ENCODE measurements around the gene RCAN1. TPM values are rescaled to one million over a fixed set of nuclear protein-coding genes. Genes with fewer than 3 reads are reported as not detected.

Gene RCAN1
- total RNA-seq, 1 experiment from 2014 or later: 5.4 TPM

DNA sequence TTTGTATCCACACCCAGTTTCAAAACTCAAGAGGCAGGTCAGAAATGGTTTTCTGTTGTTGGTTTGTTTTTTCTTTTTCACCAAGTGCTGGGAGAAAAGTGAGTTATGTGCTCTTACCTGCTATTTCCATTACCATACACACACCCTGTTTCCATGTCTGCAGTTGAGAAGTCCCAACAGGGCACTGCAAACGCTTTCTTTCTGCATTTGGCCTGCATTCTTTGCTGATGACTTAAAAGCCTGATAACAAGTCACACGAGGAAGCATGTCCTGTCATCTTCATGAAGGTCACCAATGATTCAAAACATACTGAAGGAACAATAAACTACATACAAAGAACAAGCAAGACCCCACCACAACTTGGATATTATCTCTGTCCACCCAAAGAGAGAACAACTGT is 78.1 kb downstream of the RCAN1 start:
- H3K4me1 ChIP-seq (ENCODE audit: insufficient read depth, low read length, poor library complexity, severe bottlenecking): no peaks in the 10 kb centered on the region
- intact Hi-C loops (cut with micrococcal nuclease; ENCODE audit: unreplicated experiment): no loop called here
- no peak for DNase-seq (ENCODE audit: low spot score)
- no peak overlapping the region for H3K27ac ChIP-seq (ENCODE audit: low read depth, low read length, poor library complexity, severe bottlenecking)
- H3K27me3 ChIP-seq (replicated peaks; ENCODE audit: insufficient read depth, low read depth, low read length, poor library complexity): no peaks in the 10 kb centered on the region
- ChIA-PET CTCF (no interaction called here), POLR2A (ENCODE audit: low non-redundant PET) (no interaction called here)
- H3K9me3 ChIP-seq (ENCODE audit: low read depth, low read length, poor library complexity, severe bottlenecking): no peaks in the 10 kb centered on the region
- BruUV-seq (replicated peaks): no TSS peak
- no peaks in the 10 kb centered on the region for H3K36me3 ChIP-seq (ENCODE audit: insufficient read depth, low read length, poor library complexity, severe bottlenecking)
- TF ChIP-seq, protein P1, sequence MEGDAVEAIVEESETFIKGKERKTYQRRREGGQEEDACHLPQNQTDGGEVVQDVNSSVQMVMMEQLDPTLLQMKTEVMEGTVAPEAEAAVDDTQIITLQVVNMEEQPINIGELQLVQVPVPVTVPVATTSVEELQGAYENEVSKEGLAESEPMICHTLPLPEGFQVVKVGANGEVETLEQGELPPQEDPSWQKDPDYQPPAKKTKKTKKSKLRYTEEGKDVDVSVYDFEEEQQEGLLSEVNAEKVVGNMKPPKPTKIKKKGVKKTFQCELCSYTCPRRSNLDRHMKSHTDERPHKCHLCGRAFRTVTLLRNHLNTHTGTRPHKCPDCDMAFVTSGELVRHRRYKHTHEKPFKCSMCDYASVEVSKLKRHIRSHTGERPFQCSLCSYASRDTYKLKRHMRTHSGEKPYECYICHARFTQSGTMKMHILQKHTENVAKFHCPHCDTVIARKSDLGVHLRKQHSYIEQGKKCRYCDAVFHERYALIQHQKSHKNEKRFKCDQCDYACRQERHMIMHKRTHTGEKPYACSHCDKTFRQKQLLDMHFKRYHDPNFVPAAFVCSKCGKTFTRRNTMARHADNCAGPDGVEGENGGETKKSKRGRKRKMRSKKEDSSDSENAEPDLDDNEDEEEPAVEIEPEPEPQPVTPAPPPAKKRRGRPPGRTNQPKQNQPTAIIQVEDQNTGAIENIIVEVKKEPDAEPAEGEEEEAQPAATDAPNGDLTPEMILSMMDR (conservative IDR thresholded peaks at IDR 0.05; ENCODE audit: low read depth, low read length): no peak
- TF ChIP-seq EZH2 (IDR thresholded peaks at IDR 0.05; ENCODE audit: borderline replicate concordance, low read depth, low read length, poor library complexity, severe bottlenecking): no peak
- H3K4me3 ChIP-seq (ENCODE audit: low read depth, low read length, poor library complexity, severe bottlenecking): no peak overlapping the region

- intact Hi-C loops (cut with micrococcal nuclease; ENCODE audit: unreplicated experiment): no loop called here
- H3K36me3 ChIP-seq (ENCODE audit: insufficient read depth, low read length, poor library complexity, severe bottlenecking): no peaks in the 10 kb centered on the region
- no peaks in the 10 kb centered on the region for H3K27me3 ChIP-seq (replicated peaks; ENCODE audit: insufficient read depth, low read depth, low read length, poor library complexity)
- ChIA-PET POLR2A (ENCODE audit: low non-redundant PET) (no interaction called here), CTCF (no interaction called here)
- H3K4me1 ChIP-seq (ENCODE audit: insufficient read depth, low read length, poor library complexity, severe bottlenecking): no peaks in the 10 kb centered on the region
- no TSS peak for BruUV-seq (replicated peaks)
- no peak for DNase-seq (ENCODE audit: low spot score)
- no peaks in the 10 kb centered on the region for H3K9me3 ChIP-seq (ENCODE audit: low read depth, low read length, poor library complexity, severe bottlenecking)
- H3K27ac ChIP-seq (ENCODE audit: low read depth, low read length, poor library complexity, severe bottlenecking): no peak overlapping the region
- TF ChIP-seq, protein P1 (conservative IDR thresholded peaks at IDR 0.05; ENCODE audit: low read depth, low read length): no peak
- TF ChIP-seq EZH2 (IDR thresholded peaks at IDR 0.05; ENCODE audit: borderline replicate concordance, low read depth, low read length, poor library complexity, severe bottlenecking): no peak
- no peak overlapping the region for H3K4me3 ChIP-seq (ENCODE audit: low read depth, low read length, poor library complexity, severe bottlenecking)
Observed at GRCh38 chr21:34536311-34536710, 78.6 kb downstream of the RCAN1 start.

GRCh38 chr21:34535886-34536285 is 79.0 kb downstream of the RCAN1 start:
- H3K9me3 ChIP-seq (ENCODE audit: low read depth, low read length, poor library complexity, severe bottlenecking): no peaks in the 10 kb centered on the region
- no peaks in the 10 kb centered on the region for H3K4me1 ChIP-seq (ENCODE audit: insufficient read depth, low read length, poor library complexity, severe bottlenecking)
- intact Hi-C loops (cut with micrococcal nuclease; ENCODE audit: unreplicated experiment): no loop called here
- TF ChIP-seq, protein P1 (conservative IDR thresholded peaks at IDR 0.05; ENCODE audit: low read depth, low read length): no peak
- TF ChIP-seq EZH2 (IDR thresholded peaks at IDR 0.05; ENCODE audit: borderline replicate concordance, low read depth, low read length, poor library complexity, severe bottlenecking): no peak
- H3K36me3 ChIP-seq (ENCODE audit: insufficient read depth, low read length, poor library complexity, severe bottlenecking): no peaks in the 10 kb centered on the region
- ChIA-PET POLR2A (ENCODE audit: low non-redundant PET) (no interaction called here), CTCF (no interaction called here)
- no peaks in the 10 kb centered on the region for H3K27me3 ChIP-seq (replicated peaks; ENCODE audit: insufficient read depth, low read depth, low read length, poor library complexity)
- no peak overlapping the region for H3K4me3 ChIP-seq (ENCODE audit: low read depth, low read length, poor library complexity, severe bottlenecking)
- BruUV-seq (replicated peaks): no TSS peak
- no peak overlapping the region for H3K27ac ChIP-seq (ENCODE audit: low read depth, low read length, poor library complexity, severe bottlenecking)
- DNase-seq (ENCODE audit: low spot score): no peak
